Prostate gland (tissue), 2 donors: Measurements from ENCODE around the gene CELSR3.

Source experiments
- POLR2A ChIP-seq: fragments of 450-650 bp; IDR thresholded peaks from one replicate; pipeline ENCODE4 v1.6.1; 2016; ENCODE audit warnings: antibody characterized with exemption, mild to moderate bottlenecking
- POLR2AphosphoS5 ChIP-seq: sonication (generic); formaldehyde crosslinking; IDR thresholded peaks from one replicate; pipeline ENCODE4 v1.6.1; 2017; ENCODE audit warnings: antibody characterized with exemption
- TF ChIP-seq, protein P1 (sequence below), 4 experiments: fragments of 200-600 bp in 2 of 4; fragments of 450-650 bp in 2 of 4; sonication (generic) in 2 of 4; IDR thresholded peaks; 1 replicate in 3 of 4; 2 replicates in 1 of 4; pipeline ENCODE4 v1.5.1; 2016 to 2019; ENCODE audit warnings: antibody characterized with exemption in 4 of 4, mild to moderate bottlenecking in 2 of 4, moderate library complexity in 2 of 4

DNA sequence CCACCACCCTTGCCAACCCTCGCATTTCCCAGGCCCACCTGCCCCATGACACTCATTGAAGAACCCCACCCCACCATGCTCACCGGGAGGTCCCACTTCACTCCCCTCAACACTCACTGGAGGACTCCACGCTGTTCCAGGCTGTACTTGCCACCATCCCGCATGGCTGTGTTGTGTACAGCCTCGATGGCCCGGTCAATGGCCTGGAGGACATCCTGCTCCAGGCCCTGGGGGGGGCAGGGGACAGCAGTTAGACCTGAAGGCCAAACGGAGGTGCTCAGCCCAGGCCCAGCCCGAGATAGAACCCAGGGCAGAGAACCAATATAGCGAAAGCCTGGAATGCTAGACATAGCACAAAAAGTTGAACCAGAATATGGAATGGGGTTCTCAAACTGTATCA is 20.1 kb upstream of the CELSR3 start:
- no peak for TF ChIP-seq POLR2A
- TF ChIP-seq, protein P1, sequence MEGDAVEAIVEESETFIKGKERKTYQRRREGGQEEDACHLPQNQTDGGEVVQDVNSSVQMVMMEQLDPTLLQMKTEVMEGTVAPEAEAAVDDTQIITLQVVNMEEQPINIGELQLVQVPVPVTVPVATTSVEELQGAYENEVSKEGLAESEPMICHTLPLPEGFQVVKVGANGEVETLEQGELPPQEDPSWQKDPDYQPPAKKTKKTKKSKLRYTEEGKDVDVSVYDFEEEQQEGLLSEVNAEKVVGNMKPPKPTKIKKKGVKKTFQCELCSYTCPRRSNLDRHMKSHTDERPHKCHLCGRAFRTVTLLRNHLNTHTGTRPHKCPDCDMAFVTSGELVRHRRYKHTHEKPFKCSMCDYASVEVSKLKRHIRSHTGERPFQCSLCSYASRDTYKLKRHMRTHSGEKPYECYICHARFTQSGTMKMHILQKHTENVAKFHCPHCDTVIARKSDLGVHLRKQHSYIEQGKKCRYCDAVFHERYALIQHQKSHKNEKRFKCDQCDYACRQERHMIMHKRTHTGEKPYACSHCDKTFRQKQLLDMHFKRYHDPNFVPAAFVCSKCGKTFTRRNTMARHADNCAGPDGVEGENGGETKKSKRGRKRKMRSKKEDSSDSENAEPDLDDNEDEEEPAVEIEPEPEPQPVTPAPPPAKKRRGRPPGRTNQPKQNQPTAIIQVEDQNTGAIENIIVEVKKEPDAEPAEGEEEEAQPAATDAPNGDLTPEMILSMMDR (IDR thresholded peaks at IDR 0.05), result no peak
- no peak for TF ChIP-seq POLR2AphosphoS5
